SK-N-SH (cell line): ENCODE results near the gene TCEAL7. TPM values are rescaled to one million over a fixed set of nuclear protein-coding genes. Genes with fewer than 3 reads are reported as not detected.

Source experiments
- CTCF ChIA-PET: fragments of 300-600, 350-600 bp; formaldehyde crosslinking; extraction: SDS; loops from one replicate; lab custom pipeline; 2021; lab: Yijun Ruan, JAX
- POLR2A ChIA-PET: fragments of 350-600 bp; sonication (Branson Sonifier 250); formaldehyde crosslinking; extraction: SDS; loops from one replicate; lab custom pipeline; 2020; ENCODE audit warnings: antibody characterized with exemption, inconsistent platforms; lab: Yijun Ruan, JAX
- DNase-seq: peaks from one replicate; pipeline ENCODE4 v3.0.0; 2012
- H2AFZ ChIP-seq: fragments of 200-600 bp; sonication (generic); 2 replicates; pipeline ENCODE4 v1.8.1; 2016; ENCODE audit warnings: antibody characterized with exemption, mild to moderate bottlenecking, low read depth
- H3F3A ChIP-seq: fragments of 200-600 bp; sonication (generic); replicated peaks from 2 replicates; pipeline ENCODE3; 2016; ENCODE audit warnings: antibody characterized with exemption, mild to moderate bottlenecking; ENCODE audit not compliant: insufficient read depth
- H3K27ac ChIP-seq, 2 experiments: fragments of 200-500 bp in 1 of 2; fragments of 200-600 bp in 1 of 2; sonication (Bioruptor generic) in 1 of 2; sonication (generic), shearing (Covaris generic) in 1 of 2; 2 replicates each; pipeline versions ENCODE4 v1.5.1 to v1.6.1; 2014 to 2016; ENCODE audit warnings: low read depth in 2 of 2, inconsistent platforms in 1 of 2, low read length in 1 of 2, mild to moderate bottlenecking in 1 of 2, mixed read lengths in 1 of 2
- H3K27me3 ChIP-seq: fragments of 200-600 bp; sonication (generic), shearing (Covaris generic); 2 replicates; pipeline ENCODE4 v1.6.1; 2016; ENCODE audit warnings: mixed run types; ENCODE audit not compliant: insufficient read depth
- H3K36me3 ChIP-seq, 2 experiments: fragments of 200-500 bp in 1 of 2; fragments of 200-600 bp in 1 of 2; sonication (Bioruptor generic) in 1 of 2; sonication (generic) in 1 of 2; replicated peaks in 1 of 2; 2 replicates each; pipeline versions ENCODE3 to v1.5.1; 2014 to 2016; ENCODE audit warnings: low read length in 1 of 2, mild to moderate bottlenecking in 1 of 2; ENCODE audit not compliant: insufficient read depth in 2 of 2, control insufficient read depth in 1 of 2
- H3K4me1 ChIP-seq, 2 experiments: fragments of 200-500 bp in 1 of 2; fragments of 200-600 bp in 1 of 2; sonication (Bioruptor generic) in 1 of 2; sonication (generic), shearing (Covaris generic) in 1 of 2; 2 replicates each; pipeline versions ENCODE4 v1.5.1 to v1.6.1; 2014 to 2016; ENCODE audit warnings: low read depth in 1 of 2, low read length in 1 of 2, mixed run types in 1 of 2; ENCODE audit not compliant: insufficient read depth in 2 of 2, control insufficient read depth in 1 of 2
- H3K4me2 ChIP-seq: fragments of 200-600 bp; sonication (generic), shearing (Covaris generic); 2 replicates; pipeline ENCODE4 v1.6.1; 2017; ENCODE audit warnings: mixed run types
- H3K4me3 ChIP-seq, 2 experiments: fragments of 200-500 bp in 1 of 2; fragments of 200-600 bp in 1 of 2; sonication (Bioruptor generic) in 1 of 2; sonication (generic), shearing (Covaris generic) in 1 of 2; 2 replicates each; pipeline versions ENCODE4 v1.5.1 to v1.8.1; 2014 to 2016; ENCODE audit warnings: low read depth in 2 of 2, inconsistent platforms in 1 of 2, low read length in 1 of 2, mild to moderate bottlenecking in 1 of 2, mixed read lengths in 1 of 2, moderate library complexity in 1 of 2
- H3K79me2 ChIP-seq: fragments of 200-600 bp; sonication (generic); 2 replicates; pipeline ENCODE4 v1.8.1; 2017; ENCODE audit warnings: mild to moderate bottlenecking; ENCODE audit not compliant: insufficient read depth
- H3K9ac ChIP-seq: fragments of 200-600 bp; sonication (generic); 2 replicates; pipeline ENCODE4 v1.6.1; 2017; ENCODE audit warnings: mixed run types
- H3K9me2 ChIP-seq: fragments of 200-600 bp; sonication (generic); 2 replicates; pipeline ENCODE4 v1.6.1; 2017; ENCODE audit warnings: mixed run types
- H3K9me3 ChIP-seq: fragments of 200-600 bp; sonication (generic); 2 replicates; pipeline ENCODE4 v1.6.1; 2017; ENCODE audit warnings: mixed run types, mild to moderate bottlenecking, moderate library complexity
- H4K20me1 ChIP-seq: fragments of 200-600 bp; sonication (generic); 2 replicates; pipeline ENCODE4 v1.6.1; 2017; ENCODE audit warnings: mild to moderate bottlenecking, mixed run types; ENCODE audit not compliant: insufficient read depth
- CTCF ChIP-seq: fragments of 200-600 bp; sonication (generic); IDR thresholded peaks from 2 replicates; pipeline ENCODE4 v1.6.1; 2017; ENCODE audit warnings: antibody characterized with exemption, mild to moderate bottlenecking, moderate library complexity
- EP300 ChIP-seq, 2 experiments: IDR thresholded peaks; 2 replicates each; pipeline versions ENCODE4 v1.4.0 to v1.6.1; 2012; ENCODE audit warnings: borderline replicate concordance in 1 of 2, low read depth in 1 of 2, low read length in 1 of 2
- GABPA ChIP-seq: IDR thresholded peaks from 2 replicates; pipeline ENCODE4 v1.4.0; 2012; ENCODE audit warnings: low read depth, mild to moderate bottlenecking
- IRF3 ChIP-seq: fragments of 150-350 bp; IDR thresholded peaks from 2 replicates; pipeline ENCODE4 v1.6.1; 2016; ENCODE audit warnings: mild to moderate bottlenecking, low read depth, low read length
- JUND ChIP-seq: IDR thresholded peaks from 2 replicates; pipeline ENCODE4 v1.4.0; 2012
- MEF2A ChIP-seq: IDR thresholded peaks from 2 replicates; pipeline ENCODE4 v1.4.0; 2012; ENCODE audit warnings: low read depth, borderline replicate concordance
- MXI1 ChIP-seq: IDR thresholded peaks from 2 replicates; pipeline ENCODE4 v1.6.1; 2012; ENCODE audit warnings: mild to moderate bottlenecking, low read depth, low read length, improper control_type of control experiment
- NFIC ChIP-seq: IDR thresholded peaks from 2 replicates; pipeline ENCODE4 v1.4.0; 2012; ENCODE audit warnings: borderline replicate concordance
- NRF1 ChIP-seq: IDR thresholded peaks from 2 replicates; pipeline ENCODE4 v1.6.1; 2012; ENCODE audit warnings: low read depth, mild to moderate bottlenecking, low read length
- RCOR1 ChIP-seq: fragments of 150-350 bp; IDR thresholded peaks from 2 replicates; pipeline ENCODE4 v1.6.1; 2017; ENCODE audit warnings: antibody characterized with exemption, low read length
- RFX5 ChIP-seq: IDR thresholded peaks from 2 replicates; pipeline ENCODE4 v1.6.1; 2012; ENCODE audit warnings: mild to moderate bottlenecking, improper control_type of control experiment, low read length
- RXRA ChIP-seq: IDR thresholded peaks from 2 replicates; pipeline ENCODE4 v1.4.0; 2012; ENCODE audit warnings: low read depth, mild to moderate bottlenecking, borderline replicate concordance
- SIN3A ChIP-seq: IDR thresholded peaks from 2 replicates; pipeline ENCODE4 v1.6.1; 2012; ENCODE audit warnings: low read depth, mild to moderate bottlenecking, low read length, moderate library complexity, borderline replicate concordance
- SMC3 ChIP-seq: IDR thresholded peaks from 2 replicates; pipeline ENCODE4 v1.6.1; 2012; ENCODE audit warnings: low read depth, low read length, improper control_type of control experiment
- TAF1 ChIP-seq: IDR thresholded peaks from 2 replicates; pipeline ENCODE4 v1.6.1; 2012; ENCODE audit warnings: low read depth, mild to moderate bottlenecking, low read length, moderate library complexity, borderline replicate concordance
- TCF12 ChIP-seq: IDR thresholded peaks from 2 replicates; pipeline ENCODE4 v1.4.0; 2012
- TEAD4 ChIP-seq: IDR thresholded peaks from 2 replicates; pipeline ENCODE4 v1.4.0; 2012; ENCODE audit warnings: mild to moderate bottlenecking, borderline replicate concordance; ENCODE audit not compliant: insufficient read depth
- USF1 ChIP-seq: IDR thresholded peaks from 2 replicates; pipeline ENCODE4 v1.4.0; 2012; ENCODE audit warnings: low read depth, borderline replicate concordance
- YY1 ChIP-seq: IDR thresholded peaks from 2 replicates; pipeline ENCODE4 v1.4.0; 2012; ENCODE audit warnings: low read depth, mild to moderate bottlenecking
- ZBTB33 ChIP-seq: IDR thresholded peaks from 2 replicates; pipeline ENCODE4 v1.4.0; 2012; ENCODE audit warnings: low read depth, borderline replicate concordance
- WGBS: methylation state at CpG from one replicate; pipeline ENCODE4 v1.1.6; 2017; ENCODE audit warnings: low lambda C conversion rate; 5-methylcytosine and 5-hydroxymethylcytosine counted together
- polyA plus RNA-seq, 3 experiments: library from polyadenylated mRNA; depleted of rRNA; stranded (reverse); fragments of >200 nt; gene quantifications; 2 replicates each; pipeline ENCODE4 v1.2.3, GENCODE V29; 2012

TCEAL7 gene
- polyA plus RNA-seq, 1 of the 3 experiments (the other 2 are of a cell fraction): 20.2 TPM

- no peak overlapping the region for H3K9ac ChIP-seq
- H3K4me2 ChIP-seq: no peak overlapping the region
- no peaks in the 10 kb centered on the region for H3K27me3 ChIP-seq
- peaks cover 0 to 3% of the 10 kb centered on the region in 2 experiments; a peak in 2 of 4 replicates for H3K4me1 ChIP-seq
- CTCF ChIA-PET: no interaction called here
- H3K27ac ChIP-seq: no peak overlapping the region
- no peaks in the 10 kb centered on the region for H3K9me2 ChIP-seq
- H4K20me1 ChIP-seq: no peaks in the 10 kb centered on the region
- no peaks in the 10 kb centered on the region for H3K9me3 ChIP-seq
- H3K36me3 ChIP-seq: peaks cover 7 to 9% of the 10 kb centered on the region in 2 experiments
- DNase-seq: no peak
- H2AFZ ChIP-seq: no peak overlapping the region
- H3F3A ChIP-seq: no peaks in the 10 kb centered on the region
- 36% methylated on average over 1 of the region's 1 CpG for WGBS
- no peak overlapping the region for H3K4me3 ChIP-seq
- POLR2A ChIA-PET: no interaction called here
- peaks cover 16% of the 10 kb centered on the region for H3K79me2 ChIP-seq
- TF ChIP-seq TEAD4 (no peak), JUND (no peak), MXI1 (no peak), RCOR1 (no peak), USF1 (no peak), MEF2A (no peak), RFX5 (no peak), TCF12 (no peak), IRF3 (no peak), CTCF (no peak), GABPA (no peak), NRF1 (no peak), ZBTB33 (no peak), RXRA (no peak), NFIC (no peak), SMC3 (no peak), SIN3A (no peak), YY1 (no peak), TAF1 (no peak), EP300 (IDR thresholded peaks at IDR 0.05; ENCODE audit: borderline replicate concordance in 1 of 2, low read depth in 1 of 2, low read length in 1 of 2) (no peak)
Observed at GRCh38 chrX:103361798-103362197, 31.8 kb downstream of the TCEAL7 start.
